H1 (cell line): Measurements from ENCODE around the gene COX5B.

Source experiments
- BCL11A ChIP-seq, 2 experiments: IDR thresholded peaks; one replicate each; pipeline ENCODE4 v1.6.1; 2011; ENCODE audit warnings: low read depth in 2 of 2, low read length in 2 of 2, mild to moderate bottlenecking in 2 of 2
- CHD2 ChIP-seq: IDR thresholded peaks from 2 replicates; pipeline ENCODE4 v1.6.1; 2012; ENCODE audit warnings: low read length, improper control_type of control experiment
- EZH2 ChIP-seq: fragments of 200-600 bp; sonication (generic); IDR thresholded peaks from 2 replicates; pipeline ENCODE4 v1.7.1; 2012; ENCODE audit warnings: low read depth, mild to moderate bottlenecking, moderate library complexity, low read length, inconsistent platforms; ENCODE audit not compliant: severe bottlenecking
- JUN ChIP-seq: IDR thresholded peaks from 2 replicates; pipeline ENCODE4 v1.6.1; 2011; ENCODE audit warnings: low read depth, mild to moderate bottlenecking, improper control_type of control experiment, low read length
- JUND ChIP-seq: IDR thresholded peaks from 2 replicates; pipeline ENCODE4 v1.6.1; 2011; ENCODE audit warnings: mild to moderate bottlenecking, improper control_type of control experiment, low read length
- KDM1A ChIP-seq: fragments of 200-600, 300-600 bp; sonication (generic); IDR thresholded peaks from 2 replicates; pipeline ENCODE4 v1.7.1; 2016; ENCODE audit warnings: mild to moderate bottlenecking, low read length, borderline replicate concordance
- SAP30 ChIP-seq: fragments of 300-600 bp; sonication (generic); IDR thresholded peaks from 2 replicates; pipeline ENCODE4 v1.7.1; 2012; ENCODE audit warnings: low read length, moderate library complexity, mild to moderate bottlenecking, inconsistent platforms; ENCODE audit not compliant: insufficient read depth, insufficient replicate concordance
- SUZ12 ChIP-seq: fragments of 200-600 bp; sonication (generic); IDR thresholded peaks from 2 replicates; pipeline ENCODE4 v1.6.1; 2012; ENCODE audit warnings: mild to moderate bottlenecking, inconsistent platforms, low read length, moderate library complexity, mixed read lengths
- TF ChIP-seq, protein P1 (sequence below), 3 experiments: IDR thresholded peaks; 1 replicate in 2 of 3; 2 replicates in 1 of 3; pipeline versions ENCODE4 v1.5.1 to v1.6.1; 2011; ENCODE audit warnings: low read length in 3 of 3, mild to moderate bottlenecking in 3 of 3, inconsistent platforms in 2 of 3, low read depth in 1 of 3, moderate library complexity in 1 of 3; ENCODE audit not compliant: insufficient read depth in 1 of 3; ENCODE audit errors: control extremely low read depth in 1 of 3
- TF ChIP-seq, protein P2 (sequence below): IDR thresholded peaks from 2 replicates; pipeline ENCODE4 v1.6.1; 2011; ENCODE audit warnings: low read depth, mild to moderate bottlenecking, low read length; ENCODE audit not compliant: insufficient read depth

GRCh38 chr2:97660044-97660774 is 14.3 kb downstream of the COX5B start:
- TF ChIP-seq EZH2 (no peak), KDM1A (no peak), JUND (no peak), CHD2 (no peak), SAP30 (no peak), BCL11A (IDR thresholded peaks at IDR 0.05; ENCODE audit: low read depth in 2 of 2, low read length in 2 of 2) (no peak), SUZ12 (no peak), JUN (no peak)
- TF ChIP-seq, protein P1, sequence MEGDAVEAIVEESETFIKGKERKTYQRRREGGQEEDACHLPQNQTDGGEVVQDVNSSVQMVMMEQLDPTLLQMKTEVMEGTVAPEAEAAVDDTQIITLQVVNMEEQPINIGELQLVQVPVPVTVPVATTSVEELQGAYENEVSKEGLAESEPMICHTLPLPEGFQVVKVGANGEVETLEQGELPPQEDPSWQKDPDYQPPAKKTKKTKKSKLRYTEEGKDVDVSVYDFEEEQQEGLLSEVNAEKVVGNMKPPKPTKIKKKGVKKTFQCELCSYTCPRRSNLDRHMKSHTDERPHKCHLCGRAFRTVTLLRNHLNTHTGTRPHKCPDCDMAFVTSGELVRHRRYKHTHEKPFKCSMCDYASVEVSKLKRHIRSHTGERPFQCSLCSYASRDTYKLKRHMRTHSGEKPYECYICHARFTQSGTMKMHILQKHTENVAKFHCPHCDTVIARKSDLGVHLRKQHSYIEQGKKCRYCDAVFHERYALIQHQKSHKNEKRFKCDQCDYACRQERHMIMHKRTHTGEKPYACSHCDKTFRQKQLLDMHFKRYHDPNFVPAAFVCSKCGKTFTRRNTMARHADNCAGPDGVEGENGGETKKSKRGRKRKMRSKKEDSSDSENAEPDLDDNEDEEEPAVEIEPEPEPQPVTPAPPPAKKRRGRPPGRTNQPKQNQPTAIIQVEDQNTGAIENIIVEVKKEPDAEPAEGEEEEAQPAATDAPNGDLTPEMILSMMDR (IDR thresholded peaks at IDR 0.05; ENCODE audit: control extremely low read depth in 1 of 3, insufficient read depth in 1 of 3, low read depth in 1 of 3, low read length in 3 of 3) = no peak
- TF ChIP-seq, protein P2, sequence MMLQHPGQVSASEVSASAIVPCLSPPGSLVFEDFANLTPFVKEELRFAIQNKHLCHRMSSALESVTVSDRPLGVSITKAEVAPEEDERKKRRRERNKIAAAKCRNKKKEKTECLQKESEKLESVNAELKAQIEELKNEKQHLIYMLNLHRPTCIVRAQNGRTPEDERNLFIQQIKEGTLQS = no peak
